H1 (cell line): Measurements from ENCODE around the gene PEX6. TPM values are rescaled to one million over a fixed set of nuclear protein-coding genes. Genes with fewer than 3 reads are reported as not detected.

Experiments used
- CTCF ChIA-PET: fragments of 300-600 bp; sonication (Branson Sonifier 250); formaldehyde crosslinking; loops from one replicate; lab custom pipeline; 2021; ENCODE audit not compliant: partially characterized antibody; lab: Charles Lee
- POLR2A ChIA-PET: fragments of 300-600 bp; sonication (Branson Sonifier 250); formaldehyde crosslinking; loops from one replicate; lab custom pipeline; 2021; ENCODE audit warnings: inconsistent platforms; ENCODE audit not compliant: partially characterized antibody; lab: Charles Lee
- DNase-seq, 2 experiments: peaks; one replicate each; pipeline versions ENCODE4 v3.0.0 to v3.0.0-alpha.2; 2010 to 2022; ENCODE audit warnings: low spot score in 2 of 2, low read depth in 1 of 2, mixed read lengths in 1 of 2
- FAIRE-seq: peaks from 2 replicates; lab custom pipeline; 2011; peaks lifted over from hg19 to GRCh38; lab: Jason Lieb, UNC
- H2AFZ ChIP-seq: 2 replicates; pipeline ENCODE4 v1.8.1; 2012; ENCODE audit warnings: low read length, inconsistent platforms
- H2AK5ac ChIP-seq: 2 replicates; pipeline ENCODE4 v1.6.1; 2013; ENCODE audit warnings: low read depth, low read length
- H2BK120ac ChIP-seq: replicated peaks from 2 replicates; pipeline ENCODE3; 2013; ENCODE audit warnings: low read depth, low read length, inconsistent platforms
- H2BK12ac ChIP-seq: 2 replicates; pipeline ENCODE4 v1.6.1; 2013; ENCODE audit warnings: low read depth, low read length
- H2BK15ac ChIP-seq: 2 replicates; pipeline ENCODE4 v1.6.1; 2013; ENCODE audit warnings: low read length
- H2BK20ac ChIP-seq: 2 replicates; pipeline ENCODE4 v1.6.1; 2013; ENCODE audit warnings: low read length
- H2BK5ac ChIP-seq: 2 replicates; pipeline ENCODE4 v1.6.1; 2013; ENCODE audit warnings: low read depth, low read length
- H3K14ac ChIP-seq: 2 replicates; pipeline ENCODE4 v1.6.1; 2013; ENCODE audit warnings: inconsistent platforms; ENCODE audit not compliant: insufficient read length
- H3K18ac ChIP-seq: 2 replicates; pipeline ENCODE4 v1.6.1; 2013; ENCODE audit warnings: low read length; ENCODE audit errors: extremely low read depth
- H3K23ac ChIP-seq: 2 replicates; pipeline ENCODE4 v1.6.1; 2013; ENCODE audit warnings: inconsistent platforms; ENCODE audit not compliant: insufficient read length
- H3K23me2 ChIP-seq: 2 replicates; pipeline ENCODE4 v1.6.1; 2013; ENCODE audit warnings: low read depth, low read length
- H3K27ac ChIP-seq: 2 replicates; pipeline ENCODE4 v1.6.1; 2011; ENCODE audit warnings: low read depth, low read length, inconsistent platforms
- H3K27me3 ChIP-seq, 4 experiments: replicated peaks in 1 of 4; 1 replicate in 1 of 4; 2 replicates in 3 of 4; pipeline versions ENCODE4 v1.6.1 to v1.8.1; 2011 to 2013; ENCODE audit warnings: low read length in 3 of 4, mild to moderate bottlenecking in 3 of 4, inconsistent platforms in 2 of 4, mixed read lengths in 2 of 4, moderate library complexity in 1 of 4; ENCODE audit not compliant: control insufficient read depth in 3 of 4, insufficient read depth in 3 of 4; ENCODE audit errors: extremely low read depth in 1 of 4
- H3K36me3 ChIP-seq, 4 experiments: 2 replicates each; pipeline versions ENCODE4 v1.6.1 to v1.8.1; 2011 to 2013; ENCODE audit warnings: mild to moderate bottlenecking in 4 of 4, low read length in 3 of 4, moderate library complexity in 2 of 4, control low read depth in 1 of 4, inconsistent platforms in 1 of 4; ENCODE audit not compliant: insufficient read depth in 4 of 4, control insufficient read depth in 2 of 4
- H3K4ac ChIP-seq: replicated peaks from 2 replicates; pipeline ENCODE3; 2013; ENCODE audit warnings: low read length, low read depth, mixed read lengths, inconsistent platforms; ENCODE audit not compliant: insufficient read length
- H3K4me1 ChIP-seq, 4 experiments: replicated peaks in 1 of 4; 1 replicate in 1 of 4; 2 replicates in 3 of 4; pipeline versions ENCODE4 v1.6.1 to v1.8.1; 2011 to 2013; ENCODE audit warnings: low read length in 3 of 4, inconsistent platforms in 2 of 4, mixed read lengths in 1 of 4; ENCODE audit not compliant: insufficient read depth in 4 of 4, control insufficient read depth in 3 of 4
- H3K4me2 ChIP-seq, 2 experiments: 2 replicates each; pipeline versions ENCODE4 v1.6.1 to v1.8.1; 2011 to 2013; ENCODE audit warnings: low read depth in 2 of 2, low read length in 2 of 2, control low read depth in 1 of 2, inconsistent platforms in 1 of 2, mild to moderate bottlenecking in 1 of 2; ENCODE audit not compliant: insufficient read depth in 1 of 2
- H3K4me3 ChIP-seq, 4 experiments: fragments of 200-600, 300-600 bp in 1 of 4; sonication (generic), shearing (Covaris generic), sonication (Bioruptor Twin) in 1 of 4; 2 replicates each; pipeline versions ENCODE4 v1.5.1 to v1.8.1; 2011 to 2016; ENCODE audit warnings: low read length in 4 of 4, low read depth in 3 of 4, control low read depth in 2 of 4, inconsistent platforms in 2 of 4, mild to moderate bottlenecking in 2 of 4, mixed read lengths in 1 of 4, moderate library complexity in 1 of 4; ENCODE audit not compliant: insufficient read depth in 2 of 4; ENCODE audit errors: extremely low read depth in 1 of 4
- H3K56ac ChIP-seq: replicated peaks from 2 replicates; pipeline ENCODE3; 2013; ENCODE audit warnings: low read depth, mild to moderate bottlenecking, mixed read lengths, low read length, inconsistent platforms; ENCODE audit not compliant: insufficient read length
- H3K79me1 ChIP-seq: 2 replicates; pipeline ENCODE4 v1.6.1; 2013; ENCODE audit warnings: low read depth, low read length, control low read depth
- H3K79me2 ChIP-seq, 2 experiments: 2 replicates each; pipeline versions ENCODE4 v1.6.1 to v1.8.1; 2012 to 2013; ENCODE audit warnings: low read length in 2 of 2, mild to moderate bottlenecking in 2 of 2, inconsistent platforms in 1 of 2; ENCODE audit not compliant: insufficient read depth in 2 of 2, control insufficient read depth in 1 of 2
- H3K9ac ChIP-seq, 4 experiments: replicated peaks in 1 of 4; 1 replicate in 1 of 4; 2 replicates in 3 of 4; pipeline versions ENCODE4 v1.6.1 to v1.8.1; 2011 to 2013; ENCODE audit warnings: low read depth in 3 of 4, low read length in 3 of 4, control low read depth in 2 of 4, mild to moderate bottlenecking in 2 of 4, moderate library complexity in 2 of 4, inconsistent platforms in 1 of 4; ENCODE audit errors: extremely low read depth in 1 of 4
- H3K9me3 ChIP-seq, 2 experiments: 2 replicates each; pipeline versions ENCODE4 v1.6.1 to v1.8.1; 2012 to 2013; ENCODE audit warnings: mild to moderate bottlenecking in 2 of 2, moderate library complexity in 2 of 2, control low read depth in 1 of 2, inconsistent platforms in 1 of 2, low read depth in 1 of 2, low read length in 1 of 2, mixed read lengths in 1 of 2; ENCODE audit not compliant: insufficient read depth in 2 of 2
- H4K20me1 ChIP-seq, 2 experiments: replicated peaks in 1 of 2; 2 replicates each; pipeline versions ENCODE3 to v1.8.1; 2011 to 2013; ENCODE audit warnings: inconsistent platforms in 2 of 2, low read length in 2 of 2, mild to moderate bottlenecking in 1 of 2; ENCODE audit not compliant: insufficient read depth in 2 of 2, control insufficient read depth in 1 of 2
- H4K5ac ChIP-seq: 2 replicates; pipeline ENCODE4 v1.6.1; 2013; ENCODE audit warnings: low read length, low read depth, mixed read lengths, inconsistent platforms; ENCODE audit not compliant: insufficient read length
- H4K8ac ChIP-seq: 2 replicates; pipeline ENCODE4 v1.8.0; 2013; ENCODE audit warnings: mild to moderate bottlenecking, moderate library complexity, low read length, inconsistent platforms; ENCODE audit not compliant: insufficient read depth; ENCODE audit errors: extremely low read depth
- H4K91ac ChIP-seq: replicated peaks from 2 replicates; pipeline ENCODE3; 2013; ENCODE audit warnings: low read length, mixed read lengths, inconsistent platforms; ENCODE audit not compliant: insufficient read length
- CBX8 ChIP-seq: fragments of 300-800, 300-1000 bp; sonication (generic); IDR thresholded peaks from 2 replicates; pipeline ENCODE4 v1.7.1; 2016; ENCODE audit warnings: low read depth, low read length, borderline replicate concordance
- CTBP2 ChIP-seq: IDR thresholded peaks from 2 replicates; pipeline ENCODE4 v1.7.0; 2011; ENCODE audit warnings: borderline replicate concordance, mild to moderate bottlenecking, moderate library complexity, mixed read lengths, low read length; ENCODE audit not compliant: insufficient read depth, insufficient read length
- PHF8 ChIP-seq: fragments of 200-600 bp; sonication (generic); conservative IDR thresholded peaks from 2 replicates; pipeline ENCODE4 v1.7.1; 2012; ENCODE audit warnings: low read depth, mild to moderate bottlenecking, inconsistent platforms, low read length, moderate library complexity
- RAD21 ChIP-seq, 2 experiments: IDR thresholded peaks in 1 of 2; conservative IDR thresholded peaks in 1 of 2; 2 replicates each; pipeline ENCODE4 v1.6.1; 2011; ENCODE audit warnings: low read depth in 2 of 2, low read length in 2 of 2, improper control_type of control experiment in 1 of 2, inconsistent platforms in 1 of 2, mild to moderate bottlenecking in 1 of 2, moderate library complexity in 1 of 2
- WGBS, 2 experiments: shearing (Covaris generic) in 1 of 2; methylation state at CpG; one replicate each; pipeline versions ENCODE4 v1.1.6 to v1.1.7; 2013 to 2015; ENCODE audit warnings: low lambda C conversion rate in 2 of 2, mixed read lengths in 2 of 2, inconsistent platforms in 1 of 2, low coverage in 1 of 2, missing lambda C conversion rate in 1 of 2; ENCODE audit not compliant: insufficient replicate concordance in 2 of 2, insufficient coverage in 1 of 2, insufficient read length in 1 of 2; ENCODE audit errors: extremely low coverage in 1 of 2, missing lambda C conversion rate in 1 of 2; 5-methylcytosine and 5-hydroxymethylcytosine counted together
- polyA plus RNA-seq, 7 experiments: library from polyadenylated mRNA; depleted of rRNA in 3 of 7; stranded (reverse) in 5 of 7; unstranded in 2 of 7; fragments of >200 nt in 5 of 7; fragments of 200-250 nt in 2 of 7; gene quantifications; 1 replicate in 5 of 7; 2 replicates in 1 of 7; 4 replicates in 1 of 7; pipeline versions ENCODE4 v1.2.1 to v1.2.3, GENCODE V29; 2011 to 2013; ENCODE audit warnings: missing spikeins in 2 of 7, mixed read lengths in 2 of 7
- total RNA-seq: library from RNA; stranded (reverse); fragmentation: NEBNext Ultra II Directional; extraction: Animal tissue kit (Norgen Biotek cat#: 25700); gene quantifications from 2 replicates; pipeline ENCODE4 v1.2.1, GENCODE V29; 2021

Gene PEX6
- total and polyA plus RNA-seq, 2 of the 8 experiments (the other 6 are each of a cell fraction or from before 2014, with no cell fraction given): 6.4 to 12.5 TPM

- Histone ChIP-seq H3K23ac (no peak overlapping the region), H3K79me1 (peaks cover 2% of the 10 kb centered on the region), H4K8ac (no peak overlapping the region), H3K79me2 (peaks cover 4 to 17% of the 10 kb centered on the region in 2 experiments; a peak in 2 of 4 replicates), H3K4me3 (no peak overlapping the region), H3K9ac (no peak overlapping the region), H4K20me1 (peaks cover 1 to 5% of the 10 kb centered on the region in 2 experiments), H4K91ac (no peak overlapping the region), H2BK5ac (no peak overlapping the region), H3K18ac (no peak overlapping the region), H2BK15ac (no peak overlapping the region), H3K23me2 (peaks cover 12% of the 10 kb centered on the region), H3K4ac (no peak overlapping the region), H3K56ac (peak overlapping the region; percentile 42), H3K36me3 (no peaks in the 10 kb centered on the region), H3K4me2 (no peak overlapping the region), H2AK5ac (no peak overlapping the region), H4K5ac (no peak overlapping the region), H2BK12ac (no peak overlapping the region), H2BK20ac (no peak overlapping the region), H2BK120ac (no peak overlapping the region), H3K27ac (no peak overlapping the region), H3K4me1 (peaks cover 5 to 14% (median 6%) of the 10 kb centered on the region in 4 experiments; a peak in 6 of 7 replicates), H3K27me3 (no peaks in the 10 kb centered on the region), H2AFZ (no peak overlapping the region), H3K9me3 (no peaks in the 10 kb centered on the region), H3K14ac (no peak overlapping the region)
- WGBS, 2 experiments: 92 to 100% methylated on average over 2 to 4 of the region's 5 CpGs
- FAIRE-seq: no peak
- CTCF ChIA-PET: interaction anchor here (4.4 kb wide), 1 partner anchor 17 kb away, joined by 33 read pairs; no protein-coding TSS in a partner anchor
- no peak for DNase-seq
- POLR2A ChIA-PET: interaction anchor here (1.4 kb wide), 1 partner anchor 66 kb away, joined by 3 read pairs; no protein-coding TSS in a partner anchor
- TF ChIP-seq PHF8: no peak
- TF ChIP-seq CTBP2: no peak
- TF ChIP-seq RAD21 (IDR thresholded peaks at IDR 0.05 in 1 of 2, conservative IDR thresholded peaks at IDR 0.05 in 1 of 2; ENCODE audit: low read depth in 2 of 2, low read length in 2 of 2): no peak
- no peak for TF ChIP-seq CBX8
Observed at GRCh38 chr6:42981836-42982235, 2.9 kb upstream of the PEX6 start.
